Measurements from ENCODE around the gene NUDT4.
"Not testable (repeated sequence)": the region's sequence is repeated elsewhere in the genome, so short reads cannot be mapped to it uniquely, and the experiment has no call there.

Gene NUDT4

DNA sequence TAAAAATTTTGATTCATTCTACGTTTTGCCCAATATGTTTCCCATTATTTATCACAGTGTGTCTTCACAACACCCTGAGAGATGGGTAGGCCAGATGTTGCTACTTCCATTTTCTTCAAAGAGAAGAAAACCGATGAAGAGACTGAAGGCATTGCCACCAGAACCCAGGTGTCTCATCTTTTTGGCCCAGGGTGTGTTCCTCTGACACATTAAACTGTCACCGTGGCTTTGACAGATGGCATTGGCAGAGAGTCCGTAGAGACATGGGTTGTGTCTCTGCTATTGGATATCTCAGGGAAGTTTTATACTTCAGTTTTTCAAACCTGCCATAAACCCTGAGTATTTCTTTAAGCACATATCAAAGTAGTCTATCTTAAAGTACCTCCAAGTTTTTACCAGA, 11.3 kb upstream of the NUDT4 start:
- DNase-seq (ENCODE audit: low read depth), result no peak

DNA sequence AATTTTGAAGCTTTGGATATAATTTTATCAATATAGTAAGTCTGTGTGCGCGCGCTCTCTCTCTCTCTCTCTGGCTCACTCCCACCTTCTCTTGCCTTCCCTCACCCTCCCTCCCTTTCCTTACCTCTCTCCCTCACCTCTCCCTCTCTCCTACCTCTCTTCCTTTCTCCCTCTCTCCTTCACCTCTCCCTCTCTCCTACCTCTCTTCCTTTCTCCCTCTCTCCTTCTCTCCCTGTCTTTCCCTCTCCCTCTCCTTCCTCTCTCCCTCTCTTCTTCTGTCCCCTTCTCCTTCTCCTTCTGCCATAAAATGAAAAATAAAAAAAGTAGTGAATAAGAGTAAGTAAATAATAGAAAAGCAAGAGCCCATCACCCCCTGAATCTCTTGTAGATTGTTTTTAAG, 9.0 kb upstream of the NUDT4 start:
- no peak for DNase-seq (ENCODE audit: low read depth)

DNA sequence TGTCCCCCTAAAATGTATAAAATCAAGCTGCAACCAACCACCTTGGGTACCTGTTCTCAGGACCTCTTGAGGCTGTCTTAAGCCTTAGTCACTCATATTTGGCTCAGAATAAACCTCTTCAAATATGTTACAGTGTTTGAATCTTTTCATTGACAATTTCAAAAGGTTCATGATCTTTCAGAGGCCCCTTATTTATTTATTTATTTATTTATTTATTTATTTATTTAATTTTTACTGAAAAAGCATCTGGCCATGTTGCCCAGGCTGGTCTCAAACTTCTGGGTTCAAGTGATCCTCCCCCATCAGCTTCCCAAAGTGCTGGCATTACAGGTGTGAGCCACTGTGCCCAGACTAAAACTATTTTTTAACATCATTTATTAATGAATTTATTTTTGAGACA, 8.2 kb upstream of the NUDT4 start:
- DNase-seq (ENCODE audit: low read depth), result no peak

DNA sequence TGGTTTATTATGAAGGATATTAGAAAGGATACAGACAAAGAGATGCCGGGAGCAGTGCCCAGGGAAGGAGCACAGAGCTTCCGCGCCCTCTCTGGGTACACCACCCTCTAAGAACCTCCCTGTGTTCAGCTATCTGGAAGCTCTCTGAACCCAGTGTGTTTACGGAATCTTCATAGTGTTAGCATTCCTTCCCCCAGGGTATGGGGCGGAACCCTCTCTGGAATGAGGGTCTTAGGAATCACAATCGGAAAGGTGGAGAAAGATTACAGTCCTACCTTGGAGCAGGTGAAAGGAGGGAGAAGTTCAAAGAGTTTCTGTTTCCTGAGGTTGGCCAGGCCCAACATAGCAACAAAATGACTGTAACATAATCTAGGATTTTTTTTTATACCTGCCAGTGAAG, 6.8 kb upstream of the NUDT4 start:
- DNase-seq (ENCODE audit: low read depth), result no peak

DNA sequence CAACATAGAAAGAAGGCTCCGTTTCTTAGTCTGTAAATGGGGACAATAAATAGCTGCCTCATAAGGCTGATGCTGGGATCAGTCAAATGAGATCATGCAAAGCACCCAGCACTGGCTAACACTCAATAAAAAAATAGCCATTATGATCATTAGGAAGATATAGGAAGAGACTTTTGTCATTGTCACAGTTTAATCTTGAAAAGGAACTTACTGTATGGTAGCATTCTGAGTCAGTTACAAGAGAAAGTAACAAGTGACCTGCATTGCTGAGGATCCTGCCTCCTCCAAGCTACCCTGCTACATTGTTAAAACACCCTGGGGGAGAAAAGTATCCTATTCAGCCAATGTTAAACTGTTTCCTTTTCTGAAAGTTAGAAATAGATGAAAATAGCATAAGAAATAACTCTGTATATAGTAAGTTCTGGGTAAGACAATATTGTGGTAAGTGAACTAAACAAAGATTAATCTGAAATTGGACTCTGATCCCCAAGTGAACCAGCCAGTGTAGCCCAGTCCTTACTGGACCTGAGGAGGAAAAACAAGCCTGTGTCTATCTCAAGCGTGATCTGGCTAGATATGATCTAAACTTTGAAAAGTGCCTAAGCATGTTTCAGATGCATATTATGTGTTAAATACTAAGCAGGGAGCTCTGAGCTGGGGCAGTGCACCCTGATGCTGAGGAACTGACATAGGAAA, 3.6 kb upstream of the NUDT4 start:
- DNase-seq (ENCODE audit: low read depth), result no peak

DNA sequence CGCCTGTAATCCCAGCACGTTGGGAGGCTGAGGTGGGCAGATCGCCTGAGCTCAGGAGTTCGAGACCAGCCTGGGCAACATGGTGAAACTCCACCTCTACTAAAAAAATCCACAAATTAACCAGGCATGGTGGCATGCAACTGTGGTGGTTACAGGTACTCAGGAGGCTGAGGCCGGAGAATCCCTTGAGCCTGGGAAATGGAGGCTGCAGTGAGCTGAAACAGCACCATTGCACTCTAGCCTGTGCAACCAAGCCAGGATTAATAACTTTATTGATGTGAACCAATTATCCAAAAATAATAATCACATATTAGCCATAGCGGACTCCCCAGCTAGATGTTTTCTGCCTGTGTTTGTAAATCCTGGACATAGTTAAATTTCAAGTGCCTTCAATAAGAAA, 1.8 kb upstream of the NUDT4 start:
- DNase-seq (ENCODE audit: low read depth), result no peak

DNA sequence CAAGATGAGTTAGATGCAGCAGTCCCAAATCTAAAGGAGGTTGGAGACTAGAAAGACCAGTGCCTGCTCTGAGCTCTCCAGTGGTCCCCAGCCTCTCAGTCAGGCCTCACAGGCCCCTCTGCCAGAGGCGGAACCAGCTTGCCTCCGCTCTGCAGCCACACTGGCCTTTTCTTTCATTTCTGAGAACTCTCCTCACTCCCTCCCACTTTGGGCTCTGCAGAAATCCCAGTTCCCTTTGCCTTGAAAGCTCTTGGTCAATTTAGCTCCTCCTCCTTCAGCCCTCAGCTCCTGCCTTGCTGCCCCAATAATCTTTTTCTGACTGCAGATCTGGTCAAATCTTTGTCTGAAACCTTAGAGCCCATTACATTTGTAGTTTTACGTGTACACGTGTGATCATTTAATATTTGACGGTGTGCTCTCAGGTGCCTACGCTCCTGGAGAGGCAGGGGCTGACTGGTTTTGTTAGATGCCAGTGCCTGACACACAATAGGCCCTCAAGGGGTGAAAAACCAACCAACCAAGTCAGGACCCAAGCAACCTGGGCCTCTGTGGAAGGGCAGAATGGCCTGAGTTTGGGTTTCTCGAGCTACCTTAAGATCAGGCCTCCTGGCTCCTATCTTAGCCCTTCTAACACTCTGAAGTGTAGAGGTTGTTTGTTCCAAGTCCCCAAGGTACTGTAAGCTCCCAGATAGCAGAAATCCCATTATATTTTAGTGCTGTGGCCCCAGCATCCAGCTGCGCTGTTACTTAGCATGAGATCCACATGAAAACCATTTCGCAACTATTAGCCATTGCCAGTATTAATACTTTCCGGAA, 1.1 kb upstream of the NUDT4 start:
- DNase-seq (ENCODE audit: low read depth), result no peak

DNA sequence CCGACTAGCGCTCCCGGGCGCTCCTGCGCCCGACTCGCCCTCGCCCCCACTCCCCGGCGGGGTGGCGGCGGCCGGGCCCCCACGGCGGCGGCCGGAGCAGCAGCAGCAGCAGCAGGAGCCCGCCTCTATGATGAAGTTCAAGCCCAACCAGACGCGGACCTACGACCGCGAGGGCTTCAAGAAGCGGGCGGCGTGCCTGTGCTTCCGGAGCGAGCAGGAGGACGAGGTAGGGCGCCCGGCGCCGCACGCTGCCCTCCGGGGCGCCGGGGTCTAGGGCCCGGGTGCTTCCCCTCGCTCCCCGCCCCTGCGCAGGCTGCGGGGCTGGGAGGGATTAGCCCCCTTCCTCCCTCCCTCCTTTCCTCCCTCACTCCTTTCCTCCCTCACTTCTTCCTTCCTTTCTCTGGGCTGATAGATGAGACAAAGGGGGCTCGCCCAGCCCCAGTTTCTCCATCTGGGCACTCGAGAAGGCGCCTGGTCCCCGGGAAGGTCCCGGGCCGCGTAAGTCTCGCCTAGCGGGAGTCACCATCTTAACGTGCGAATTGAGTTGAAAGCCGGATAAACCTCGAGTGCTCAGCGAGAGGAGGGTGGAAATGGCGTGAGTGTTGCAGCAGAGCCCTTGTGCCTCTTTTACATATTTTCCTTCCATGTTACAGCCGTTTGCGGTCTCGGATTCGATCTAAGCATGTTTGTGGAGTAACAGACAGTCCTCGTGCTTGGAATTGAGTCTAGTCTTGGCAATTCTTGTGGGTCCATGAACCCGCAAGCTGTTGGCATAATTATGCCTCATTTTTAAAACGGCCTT, 672 bp downstream of the NUDT4 start:
- peak; percentile 57 for DNase-seq (ENCODE audit: low read depth)

DNA sequence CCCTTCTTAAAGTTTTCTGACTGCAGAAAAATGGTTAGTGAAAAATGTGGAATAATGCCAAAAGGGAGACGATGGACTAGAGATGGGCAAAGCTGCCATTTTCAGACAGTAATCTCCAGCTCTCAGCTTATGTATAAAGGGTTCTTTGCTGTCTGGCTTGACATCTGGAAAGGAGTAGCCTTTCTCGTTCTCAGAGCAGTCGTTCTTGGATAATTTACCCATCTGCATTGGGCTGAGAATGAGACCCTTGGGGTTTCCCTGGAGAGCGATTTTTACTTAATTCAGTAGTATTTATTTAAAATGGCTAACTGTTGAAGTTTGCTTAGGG, 1.2 kb downstream of the NUDT4 start:
- DNase-seq (ENCODE audit: low read depth), result no peak

DNA sequence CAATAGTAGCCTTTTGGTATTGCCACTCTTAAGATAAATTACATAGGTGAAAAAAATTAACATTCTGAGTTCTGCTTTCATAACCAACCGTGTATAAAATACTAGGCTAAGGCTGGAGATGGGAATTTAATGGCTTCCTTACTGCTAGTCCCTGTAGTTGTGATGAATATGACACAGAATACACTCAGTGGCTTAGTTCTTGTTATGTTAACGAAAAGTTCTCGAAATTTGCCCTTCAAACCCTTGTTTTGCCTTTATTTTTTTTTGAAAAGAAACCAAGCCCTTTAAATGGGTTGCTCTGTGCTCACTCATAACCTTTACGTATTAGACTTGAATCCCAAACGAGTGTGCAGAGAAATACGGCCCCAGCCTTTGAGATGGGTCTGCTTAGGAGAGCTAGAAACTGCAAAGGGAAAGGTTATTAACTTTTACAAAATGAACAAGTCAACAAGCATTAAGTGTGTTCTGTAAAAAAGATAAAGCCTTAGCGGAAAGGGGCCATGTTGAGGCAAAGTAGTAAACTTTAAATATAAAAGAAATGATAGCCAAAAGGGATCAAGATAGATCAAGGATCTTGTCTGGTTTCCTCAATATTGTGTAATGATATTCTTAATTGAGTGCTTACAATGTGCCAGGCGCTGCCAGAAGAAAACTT, 1.7 kb downstream of the NUDT4 start:
- DNase-seq (ENCODE audit: low read depth), result no peak

DNA sequence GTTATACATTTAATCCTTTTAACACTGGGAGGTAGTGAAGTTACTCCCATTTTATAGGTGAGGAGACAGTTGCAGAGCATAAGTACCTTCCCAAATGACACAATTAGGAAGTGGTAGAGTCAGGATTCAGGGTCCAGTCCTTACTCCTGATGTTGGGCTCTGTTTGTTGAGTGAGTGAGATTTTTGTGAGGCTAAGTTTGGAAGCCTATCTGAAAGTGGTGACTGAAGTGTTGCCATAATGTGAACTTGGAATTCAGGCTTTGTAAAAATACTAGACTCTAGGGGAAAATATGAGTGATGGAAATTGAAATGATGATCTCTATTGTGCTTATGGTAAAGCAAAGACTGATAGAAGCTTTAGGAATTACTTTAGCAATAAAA, 2.2 kb downstream of the NUDT4 start:
- DNase-seq (ENCODE audit: low read depth), result no peak

DNA sequence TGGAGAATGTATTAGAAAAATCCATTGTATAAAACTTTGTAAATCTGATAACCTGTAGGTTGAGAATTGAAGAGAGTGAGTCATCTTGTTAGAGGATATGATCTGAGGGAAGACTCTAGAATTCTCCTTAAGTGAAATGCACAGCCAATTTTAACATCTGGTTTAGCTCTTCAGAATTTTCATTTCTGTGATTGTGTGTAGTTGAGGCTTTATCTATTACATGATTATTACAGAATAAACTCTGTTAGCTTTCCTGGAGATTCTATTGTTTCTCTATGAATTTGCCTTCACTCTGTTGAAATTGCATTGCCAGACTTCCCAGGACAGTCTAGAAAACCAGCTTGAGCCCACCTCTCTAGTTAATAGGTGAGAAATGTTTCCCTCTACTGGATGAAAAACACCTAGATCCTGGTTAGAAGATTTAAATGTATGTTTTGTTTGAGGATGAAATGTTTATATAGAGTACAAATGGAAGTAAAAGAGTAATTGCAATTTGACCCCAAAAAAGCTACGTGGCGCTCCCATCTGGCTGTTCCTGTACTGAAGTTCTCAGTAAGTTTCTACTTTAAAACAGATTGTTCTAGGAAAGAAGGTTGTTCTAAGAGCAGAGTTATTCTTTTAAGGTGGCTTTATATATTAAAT, 2.9 kb downstream of the NUDT4 start:
- no peak for DNase-seq (ENCODE audit: low read depth)

DNA sequence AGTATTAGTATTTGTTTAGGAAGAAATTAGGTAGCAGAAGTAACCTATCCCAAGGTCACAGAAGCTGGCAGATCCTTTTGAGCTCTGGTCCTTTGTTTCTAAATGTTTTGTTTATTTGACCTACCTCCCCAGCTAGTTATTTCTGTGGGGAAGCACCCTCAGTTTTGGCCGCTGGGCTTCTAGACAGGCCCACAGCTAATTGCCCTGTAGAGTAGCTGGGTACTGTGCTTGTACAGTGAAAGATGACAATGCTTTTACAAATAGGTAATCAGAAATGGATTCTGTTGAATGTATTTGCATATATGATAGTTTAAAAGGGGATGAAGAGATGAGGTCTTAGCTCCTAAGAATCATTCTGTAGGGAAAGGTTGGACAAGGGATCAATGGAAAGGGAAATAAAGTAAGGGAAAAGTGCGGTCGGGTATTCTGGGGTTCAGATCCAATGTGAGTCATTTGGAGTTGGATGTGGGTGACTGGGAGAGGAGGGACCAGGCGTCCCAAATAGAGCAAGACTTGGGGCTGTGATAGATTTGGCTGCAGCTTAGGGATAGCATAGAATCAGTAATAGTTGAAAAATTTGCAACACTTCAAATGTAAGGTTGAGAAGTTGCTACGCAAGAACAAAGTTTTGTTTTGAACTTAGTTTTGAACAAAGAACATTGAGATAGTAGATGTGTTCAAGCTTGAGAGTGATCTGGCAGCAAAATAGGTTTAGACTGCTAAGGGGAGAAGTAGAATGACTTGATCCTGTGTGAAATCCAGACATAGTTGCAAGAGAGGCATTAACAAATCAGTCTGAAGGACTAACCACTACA, 3.6 kb downstream of the NUDT4 start:
- DNase-seq (ENCODE audit: low read depth), result no peak

DNA sequence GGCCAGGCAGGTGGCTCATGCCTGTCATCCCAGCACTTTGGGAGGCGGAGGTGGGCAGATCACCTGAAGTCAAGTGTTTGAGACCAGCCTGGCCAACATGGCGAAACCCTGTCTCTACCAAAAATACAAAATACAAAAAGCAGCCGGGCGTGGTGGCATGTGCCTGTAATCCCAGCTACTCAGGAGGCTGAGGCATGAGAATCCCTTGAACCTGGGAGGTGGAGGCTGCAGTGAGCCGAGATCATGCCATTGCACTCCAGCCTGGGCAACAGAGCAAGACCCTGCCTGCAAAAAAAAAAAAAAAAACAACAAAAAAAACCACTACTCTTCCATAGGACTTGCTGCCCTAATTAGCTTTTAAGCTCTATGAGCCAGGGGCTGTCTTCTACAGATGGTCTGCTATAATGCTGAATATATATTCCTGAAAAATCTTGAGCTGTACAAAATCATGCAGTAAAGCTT, 4.3 kb downstream of the NUDT4 start:
- not testable (repeated sequence) for DNase-seq (ENCODE audit: low read depth)

DNA sequence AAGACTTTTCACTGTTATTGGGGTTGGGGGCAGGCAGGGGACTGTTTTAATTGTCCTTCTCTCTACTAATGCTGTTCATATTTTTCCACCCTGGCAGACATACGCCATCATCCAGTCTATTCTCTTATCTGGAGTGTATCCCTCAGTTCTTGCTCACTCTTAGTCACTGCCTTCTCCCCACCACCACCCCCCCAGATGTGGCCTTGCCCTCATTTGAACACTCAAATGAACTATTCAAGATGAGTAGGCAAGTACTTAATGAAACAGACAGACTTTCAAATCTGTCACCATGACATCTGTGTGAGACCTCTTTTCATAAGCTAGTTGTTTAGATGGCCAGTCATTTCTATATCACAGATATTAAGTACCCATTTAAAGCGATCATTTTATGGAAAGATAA, 10.1 kb downstream of the NUDT4 start:
- DNase-seq (ENCODE audit: low read depth), result no peak

DNA sequence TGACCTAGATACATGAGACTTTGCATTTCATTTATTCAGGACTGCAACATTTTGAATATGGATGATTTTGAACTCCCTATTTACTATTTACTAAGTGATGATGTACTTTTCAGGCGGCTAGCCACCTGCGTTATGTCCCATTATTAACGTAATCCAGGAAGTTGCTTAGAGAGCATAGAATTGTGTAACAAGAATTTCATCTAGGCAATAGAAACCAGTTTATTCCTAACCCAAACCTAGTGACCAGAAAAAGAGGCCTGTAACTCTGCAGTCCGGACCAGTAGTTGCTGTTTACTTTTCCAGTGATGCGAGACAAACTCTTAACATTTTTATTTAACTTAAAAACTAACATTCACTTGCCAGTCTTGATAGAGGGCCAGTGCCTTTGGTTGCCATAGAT, 12.3 kb downstream of the NUDT4 start:
- no peak for DNase-seq (ENCODE audit: low read depth)

DNA sequence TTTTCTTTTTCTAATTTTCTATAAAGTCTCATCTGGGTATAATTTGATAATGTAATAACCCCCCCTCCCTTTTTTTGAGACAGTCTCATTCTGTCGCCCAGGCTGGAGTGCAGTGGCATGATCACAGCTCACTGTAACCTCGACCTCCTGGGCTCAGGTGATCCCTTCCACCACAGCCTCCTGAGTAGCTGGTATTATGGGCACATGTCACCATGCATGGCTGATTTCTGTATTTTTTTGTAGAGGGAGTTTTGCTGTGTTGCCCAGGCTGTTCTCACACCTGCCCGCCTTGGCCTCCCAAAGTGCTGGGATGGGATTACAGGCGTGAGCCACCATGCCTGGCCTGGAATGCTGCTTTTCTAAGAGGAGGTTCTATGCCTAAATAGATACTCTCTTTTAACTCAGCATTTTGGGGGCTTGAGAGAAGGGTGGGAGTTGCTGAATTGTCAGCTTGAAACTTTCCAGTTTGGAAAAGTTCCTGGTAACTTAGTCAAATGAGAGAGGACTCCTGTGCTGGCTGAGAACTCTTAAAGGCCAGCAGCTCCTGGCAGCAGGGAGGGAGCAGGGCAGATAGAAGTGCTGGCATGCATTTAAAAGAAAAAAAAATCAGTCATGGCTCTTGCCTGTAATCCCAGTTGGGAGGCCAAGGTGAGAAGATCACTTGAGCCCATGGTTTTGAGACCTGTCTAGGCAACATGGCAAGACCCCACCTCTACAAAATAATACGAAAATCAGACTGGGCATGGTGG, 13.0 kb downstream of the NUDT4 start:
- DNase-seq (ENCODE audit: low read depth), result no peak

DNA sequence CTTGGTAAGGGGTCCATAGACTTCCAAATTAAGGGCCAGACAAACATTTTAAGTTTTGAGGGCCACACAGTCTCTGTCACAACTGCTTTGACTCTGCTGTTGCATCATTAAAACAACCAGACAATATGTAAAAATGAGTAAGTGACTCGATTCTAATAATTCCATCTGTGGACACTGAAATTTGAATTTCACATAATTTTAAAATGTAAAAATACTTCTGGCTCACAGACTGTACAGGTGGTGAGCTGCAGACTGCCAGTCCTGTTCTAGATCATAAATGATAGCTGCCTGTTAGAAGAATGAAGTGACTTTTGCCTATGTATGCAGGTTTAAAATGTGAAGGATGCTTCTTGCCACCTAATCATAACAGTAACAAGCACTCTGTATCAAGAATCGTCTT, 15.7 kb downstream of the NUDT4 start:
- no peak for DNase-seq (ENCODE audit: low read depth)

DNA sequence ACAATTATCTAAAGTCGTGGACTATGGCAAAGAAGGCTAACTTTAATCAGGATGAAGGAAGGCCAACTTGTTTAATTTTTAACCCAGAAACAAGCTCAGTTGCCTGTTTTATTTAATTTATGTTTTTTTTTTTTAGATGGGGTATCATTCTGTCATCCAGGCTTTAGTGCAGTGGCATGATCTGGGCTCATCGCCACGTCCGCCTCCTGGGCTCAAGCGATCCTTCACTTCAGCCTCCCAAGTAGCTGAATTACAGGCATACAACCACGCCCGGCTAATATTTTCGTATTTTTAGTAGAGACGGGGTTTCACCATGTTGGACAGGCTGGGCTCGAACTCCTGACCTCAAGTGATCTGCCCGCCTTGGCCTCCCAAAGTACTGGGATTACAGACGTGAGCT, 19.7 kb downstream of the NUDT4 start:
- DNase-seq (ENCODE audit: low read depth), result no peak

DNA sequence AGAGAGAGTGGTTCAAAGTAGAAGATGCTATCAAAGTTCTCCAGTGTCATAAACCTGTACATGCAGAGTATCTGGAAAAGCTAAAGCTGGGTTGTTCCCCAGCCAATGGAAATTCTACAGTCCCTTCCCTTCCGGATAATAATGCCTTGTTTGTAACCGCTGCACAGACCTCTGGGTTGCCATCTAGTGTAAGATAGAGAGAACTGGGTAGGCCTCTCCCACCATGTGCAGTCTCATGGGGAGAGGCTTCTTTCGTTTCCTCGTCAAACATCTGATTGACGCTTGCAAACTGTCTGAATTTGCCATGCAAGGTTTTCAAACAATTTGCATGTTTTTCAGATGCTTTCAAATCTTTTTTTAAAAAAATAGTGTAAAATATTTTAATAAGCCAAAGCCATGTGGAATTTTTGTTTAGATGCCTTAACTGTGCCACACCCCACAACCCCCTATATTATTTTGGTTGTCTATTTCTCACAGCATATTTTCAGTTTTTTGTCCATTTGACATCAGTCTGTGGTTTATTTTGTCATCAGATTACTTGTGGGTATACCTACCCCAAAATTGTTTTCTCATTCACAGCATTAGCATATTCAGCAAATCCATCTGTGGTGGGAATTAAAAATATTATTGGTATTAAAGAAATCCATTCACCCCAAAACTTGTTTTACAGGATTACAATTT, 21.6 kb downstream of the NUDT4 start:
- DNase-seq (ENCODE audit: low read depth), result not testable (repeated sequence)

Measured in HS-27A (cell line).